Spinal cord (tissue), 10 donors: ENCODE results near the gene DENND1C. TPM values are rescaled to one million over a fixed set of nuclear protein-coding genes. Genes with fewer than 3 reads are reported as not detected.
A peak's percentile ranks its signal among the peaks of the same experiment; 100 is the strongest.

Experiments
- DNase-seq, 6 donors: peaks; one replicate each; pipeline versions ENCODE4 v3.0.0 to v3.0.0-alpha.2; 2013 to 2015; ENCODE audit warnings: low spot score in 6 of 6, low read depth in 4 of 6
- H3K27ac ChIP-seq: one replicate; pipeline ENCODE4 v1.5.1; 2013; ENCODE audit warnings: low read depth, low read length, control low read depth
- H3K27me3 ChIP-seq: one replicate; pipeline ENCODE4 v1.6.1; 2013; ENCODE audit warnings: low read length; ENCODE audit not compliant: control insufficient read depth, insufficient read depth
- H3K36me3 ChIP-seq: one replicate; pipeline ENCODE4 v1.6.1; 2013; ENCODE audit warnings: low read length; ENCODE audit not compliant: control insufficient read depth, insufficient read depth
- H3K4me1 ChIP-seq: one replicate; pipeline ENCODE4 v1.6.1; 2013; ENCODE audit warnings: low read length; ENCODE audit not compliant: control insufficient read depth, insufficient read depth
- H3K4me3 ChIP-seq: one replicate; pipeline ENCODE4 v1.5.1; 2013; ENCODE audit warnings: low read depth, low read length, control low read depth
- H3K9me3 ChIP-seq: one replicate; pipeline ENCODE4 v1.6.1; 2013; ENCODE audit warnings: low read length; ENCODE audit not compliant: control insufficient read depth, insufficient read depth
- WGBS: methylation state at CpG from one replicate; pipeline ENCODE4 v1.1.5; 2013; ENCODE audit warnings: missing lambda C conversion rate; ENCODE audit not compliant: insufficient coverage; 5-methylcytosine and 5-hydroxymethylcytosine counted together
- polyA plus RNA-seq, 2 donors: library from polyadenylated mRNA; unstranded; fragments of 120-200 nt; gene quantifications; one replicate each; pipeline ENCODE4 v1.2.1, GENCODE V29; 2013; ENCODE audit not compliant: insufficient read length in 2 of 2
- total RNA-seq, 2 donors: library from RNA; depleted of rRNA in 1 of 2; stranded (reverse); fragments of 120-200 nt in 1 of 2; fragments of >200 nt in 1 of 2; gene quantifications; one replicate each; pipeline versions ENCODE4 v1.2.3 to v1.2.4, GENCODE V29; 2013 to 2014
- donor health status: healthy.

Gene DENND1C
- total and polyA plus RNA-seq, 4 donors, result 0.28 to 2.4 (median 1.4) TPM

- Histone ChIP-seq H3K4me1 (peaks cover 17% of the 10 kb centered on the region), H3K27me3 (peaks cover 10% of the 10 kb centered on the region), H3K27ac (no peak overlapping the region), H3K9me3 (peaks cover 8% of the 10 kb centered on the region), H3K4me3 (peak overlapping the region; percentile 50), H3K36me3 (peaks cover 43% of the 10 kb centered on the region)
- WGBS, result 31% methylated on average over 16 of the region's 16 CpGs
- no peak for DNase-seq
Measured at GRCh38 chr19:6458695-6459261, 22.8 kb downstream of the DENND1C start.

DNA sequence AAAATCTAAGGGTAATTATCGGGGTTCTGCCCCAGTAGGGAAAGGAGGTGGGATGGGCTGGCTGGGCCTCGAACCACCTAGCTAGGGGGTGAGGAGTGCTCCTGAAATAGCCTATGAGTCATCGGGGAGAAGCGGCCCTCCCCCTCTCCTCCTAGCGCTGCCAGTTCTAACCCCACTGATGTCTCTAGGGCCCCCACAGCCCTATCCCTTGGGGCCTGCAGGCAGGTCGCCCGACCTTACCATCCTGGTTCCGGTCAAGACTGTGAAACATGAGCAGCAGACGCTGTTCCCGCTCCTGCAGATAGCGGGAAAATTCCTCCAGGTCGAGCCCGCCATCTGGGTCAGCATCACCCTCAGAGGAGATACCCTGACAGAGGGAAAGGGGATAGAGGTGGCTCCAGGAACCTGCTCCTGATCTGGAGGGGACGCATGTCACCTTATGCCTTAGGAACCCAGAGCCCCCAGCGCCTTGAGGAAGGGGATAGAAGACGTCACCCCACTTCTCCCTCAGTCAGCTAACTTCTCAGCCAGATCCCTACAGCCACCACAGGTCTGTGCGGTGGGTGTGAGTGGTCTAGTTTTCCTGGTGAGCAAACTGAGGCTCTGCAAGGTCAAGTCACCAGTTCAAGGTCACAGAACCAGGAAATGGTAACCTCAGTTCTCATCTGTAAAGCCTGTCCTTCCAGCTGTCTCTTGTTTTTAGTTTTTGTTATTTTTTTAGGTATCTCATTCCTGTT is 23.5 kb downstream of the DENND1C start:
- Histone ChIP-seq H3K27ac (no peak overlapping the region), H3K36me3 (peaks cover 50% of the 10 kb centered on the region), H3K4me1 (peaks cover 17% of the 10 kb centered on the region), H3K27me3 (peaks cover 6% of the 10 kb centered on the region), H3K9me3 (peaks cover 8% of the 10 kb centered on the region), H3K4me3 (no peak overlapping the region)
- no peak for DNase-seq
- 88% methylated on average over 12 of the region's 17 CpGs for WGBS

DNA sequence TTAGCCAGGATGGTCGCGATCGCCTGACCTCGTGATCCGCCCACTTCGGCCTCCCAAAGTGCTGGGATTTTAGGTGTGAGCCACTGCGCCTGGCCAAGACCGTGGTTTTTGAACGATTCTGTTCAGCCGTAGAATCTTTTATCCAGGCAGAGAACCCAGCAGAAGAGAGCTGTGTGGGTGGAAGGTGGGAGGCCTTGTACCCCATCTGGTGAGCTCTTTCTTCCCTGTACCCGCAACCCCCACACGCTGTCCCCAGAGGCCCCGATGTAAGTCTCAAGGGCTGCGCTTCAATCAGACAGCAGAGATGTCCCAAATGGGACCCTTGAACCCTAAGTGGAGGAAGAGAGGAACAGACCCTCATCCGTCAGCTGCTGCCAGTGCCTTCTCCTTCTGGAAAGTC is 25.7 kb downstream of the DENND1C start:
- 97% methylated on average over 11 of the region's 15 CpGs for WGBS
- Histone ChIP-seq H3K27ac (no peak overlapping the region), H3K4me1 (peaks cover 16% of the 10 kb centered on the region), H3K36me3 (peaks cover 65% of the 10 kb centered on the region), H3K9me3 (peaks cover 8% of the 10 kb centered on the region), H3K27me3 (no peaks in the 10 kb centered on the region), H3K4me3 (no peak overlapping the region)
- no peak for DNase-seq

DNA sequence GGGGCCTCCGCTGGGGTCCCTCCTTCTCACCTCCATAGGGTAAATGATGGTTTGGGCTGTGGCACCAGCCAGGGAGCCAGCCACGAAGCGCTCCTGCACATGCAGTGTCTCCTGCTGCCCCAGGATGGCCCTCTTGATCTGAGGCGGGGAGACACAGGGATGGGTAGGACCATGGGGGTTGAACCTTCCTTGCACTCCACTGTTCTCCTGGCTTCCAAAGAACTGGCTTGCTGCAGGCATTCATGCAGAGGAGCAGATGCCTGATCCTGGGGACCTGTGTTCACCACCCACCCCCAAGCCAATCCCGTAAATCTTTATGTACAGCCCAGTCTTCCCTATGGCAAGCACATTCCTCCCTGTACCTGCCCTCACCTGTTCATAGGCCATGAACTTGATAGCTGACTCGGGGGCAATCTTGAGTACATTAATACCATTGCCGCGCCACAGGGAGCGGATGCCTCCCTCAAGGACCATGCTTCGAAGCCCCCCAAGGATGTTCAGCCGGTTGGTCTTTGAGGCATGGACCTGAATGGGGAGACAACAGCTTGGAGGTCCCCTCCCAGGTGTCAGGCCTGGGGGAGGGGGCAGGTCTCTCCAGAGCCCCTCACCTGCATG is 27.5 kb downstream of the DENND1C start:
- H3K36me3 ChIP-seq, result peaks cover 78% of the 10 kb centered on the region
- WGBS, result 96% methylated on average over 10 of the region's 11 CpGs

GRCh38 chr19:6452899-6453298 is 28.7 kb downstream of the DENND1C start:
- H3K27me3 ChIP-seq, result no peaks in the 10 kb centered on the region
- H3K27ac ChIP-seq, result no peak overlapping the region
- peaks cover 8% of the 10 kb centered on the region for H3K9me3 ChIP-seq
- H3K36me3 ChIP-seq, result peaks cover 76% of the 10 kb centered on the region
- H3K4me3 ChIP-seq, result no peak overlapping the region
- DNase-seq, result no peak
- no CpG with 5 or more reads among the region's 2 CpGs for WGBS
- H3K4me1 ChIP-seq, result peaks cover 1% of the 10 kb centered on the region

More for the DNA sequence above, 27.5 kb downstream of the DENND1C start:
- Histone ChIP-seq H3K4me1 (peaks cover 11% of the 10 kb centered on the region), H3K27ac (no peak overlapping the region), H3K27me3 (no peaks in the 10 kb centered on the region), H3K9me3 (peaks cover 8% of the 10 kb centered on the region), H3K4me3 (no peak overlapping the region)
- DNase-seq, result no peak

GRCh38 chr19:6452223-6452614 is 29.4 kb downstream of the DENND1C start:
- Histone ChIP-seq H3K9me3 (peaks cover 8% of the 10 kb centered on the region), H3K4me3 (no peak overlapping the region), H3K4me1 (no peaks in the 10 kb centered on the region), H3K27me3 (no peaks in the 10 kb centered on the region), H3K36me3 (peaks cover 76% of the 10 kb centered on the region), H3K27ac (no peak overlapping the region)
- no peak for DNase-seq
- WGBS, result 97% methylated on average over 19 of the region's 19 CpGs

GRCh38 chr19:6451583-6452222 is 29.9 kb downstream of the DENND1C start:
- Histone ChIP-seq H3K27me3 (no peaks in the 10 kb centered on the region), H3K9me3 (peaks cover 8% of the 10 kb centered on the region), H3K4me1 (no peaks in the 10 kb centered on the region), H3K27ac (no peak overlapping the region), H3K36me3 (peaks cover 72% of the 10 kb centered on the region), H3K4me3 (no peak overlapping the region)
- WGBS, result 92% methylated on average over 3 of the region's 7 CpGs
- no peak for DNase-seq

GRCh38 chr19:6450166-6450565 is 31.4 kb downstream of the DENND1C start:
- Histone ChIP-seq H3K27me3 (no peaks in the 10 kb centered on the region), H3K9me3 (peaks cover 8% of the 10 kb centered on the region), H3K36me3 (peaks cover 66% of the 10 kb centered on the region), H3K27ac (no peak overlapping the region), H3K4me3 (no peak overlapping the region), H3K4me1 (no peaks in the 10 kb centered on the region)
- DNase-seq, result no peak
- 71% methylated on average over 1 of the region's 5 CpGs for WGBS

DNA sequence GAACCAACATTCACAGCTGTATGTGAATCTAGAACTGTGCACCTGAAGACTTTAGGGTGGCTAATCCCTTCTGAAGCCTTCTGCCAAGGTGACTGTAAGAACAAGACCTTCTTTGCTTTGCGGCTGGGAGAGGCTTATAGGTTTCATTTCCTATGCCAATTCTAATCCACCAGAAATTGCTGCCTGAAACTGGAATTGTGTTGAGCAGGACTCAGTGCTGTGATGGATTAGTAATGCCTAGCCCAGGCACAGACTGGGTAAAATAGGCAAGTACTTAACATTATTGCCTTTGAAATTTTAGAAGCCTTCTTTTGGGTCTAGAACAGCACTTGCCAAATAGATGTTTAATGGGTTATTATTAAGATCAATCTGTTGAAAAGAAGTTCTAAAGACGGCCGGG is 33.5 kb downstream of the DENND1C start:
- no peak overlapping the region for H3K27ac ChIP-seq
- H3K27me3 ChIP-seq, result no peaks in the 10 kb centered on the region
- no peaks in the 10 kb centered on the region for H3K9me3 ChIP-seq
- H3K4me1 ChIP-seq, result no peaks in the 10 kb centered on the region
- no peak overlapping the region for H3K4me3 ChIP-seq
- H3K36me3 ChIP-seq, result peaks cover 57% of the 10 kb centered on the region
- DNase-seq, result no peak
- 85% methylated on average over 2 of the region's 3 CpGs for WGBS
